NCI-H1105 treated with DMSO at 0.1 percent for 48 hours (cell line): ENCODE data around the gene PTGER1.

Experiments
- DNase-seq: peaks from one replicate; lab custom pipeline; 2025; lab: John Stamatoyannopoulos, UW

The PTGER1 gene

GRCh38 chr19:14441041-14441938, 33.9 kb downstream of the PTGER1 start:
- DNase-seq = no peak

GRCh38 chr19:14440049-14440448, 35.1 kb downstream of the PTGER1 start:
- DNase-seq = no peak

- DNase-seq = no peak
Observed at GRCh38 chr19:14439014-14439413, 36.1 kb downstream of the PTGER1 start.

DNA sequence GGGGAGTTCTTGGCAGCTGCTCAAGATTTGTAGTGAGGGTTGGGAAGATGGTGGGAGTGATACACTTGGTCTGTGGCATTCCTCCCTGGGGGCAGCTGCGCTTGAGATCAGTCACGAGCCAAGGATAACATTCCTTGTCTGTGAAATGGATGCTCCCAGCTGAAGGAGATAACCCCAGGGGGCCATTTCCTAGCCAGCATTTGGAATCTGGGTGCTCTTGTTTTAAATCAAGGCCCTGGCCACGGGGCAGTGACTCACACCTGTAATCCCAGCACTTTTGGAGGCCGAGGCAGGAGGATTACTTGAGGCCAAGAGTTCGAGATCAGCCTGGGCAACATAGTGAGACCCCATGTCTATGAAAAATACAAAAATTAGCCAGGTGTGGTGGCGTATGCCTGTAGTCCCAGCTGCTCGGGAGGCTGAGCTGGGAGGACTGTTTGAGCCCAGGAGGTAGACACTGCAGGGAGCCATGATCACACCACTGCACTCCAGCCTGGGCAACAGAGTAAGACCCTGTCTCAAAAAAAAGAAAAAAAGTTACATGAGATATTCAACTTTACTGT, 37.5 kb downstream of the PTGER1 start:
- no peak for DNase-seq

DNA sequence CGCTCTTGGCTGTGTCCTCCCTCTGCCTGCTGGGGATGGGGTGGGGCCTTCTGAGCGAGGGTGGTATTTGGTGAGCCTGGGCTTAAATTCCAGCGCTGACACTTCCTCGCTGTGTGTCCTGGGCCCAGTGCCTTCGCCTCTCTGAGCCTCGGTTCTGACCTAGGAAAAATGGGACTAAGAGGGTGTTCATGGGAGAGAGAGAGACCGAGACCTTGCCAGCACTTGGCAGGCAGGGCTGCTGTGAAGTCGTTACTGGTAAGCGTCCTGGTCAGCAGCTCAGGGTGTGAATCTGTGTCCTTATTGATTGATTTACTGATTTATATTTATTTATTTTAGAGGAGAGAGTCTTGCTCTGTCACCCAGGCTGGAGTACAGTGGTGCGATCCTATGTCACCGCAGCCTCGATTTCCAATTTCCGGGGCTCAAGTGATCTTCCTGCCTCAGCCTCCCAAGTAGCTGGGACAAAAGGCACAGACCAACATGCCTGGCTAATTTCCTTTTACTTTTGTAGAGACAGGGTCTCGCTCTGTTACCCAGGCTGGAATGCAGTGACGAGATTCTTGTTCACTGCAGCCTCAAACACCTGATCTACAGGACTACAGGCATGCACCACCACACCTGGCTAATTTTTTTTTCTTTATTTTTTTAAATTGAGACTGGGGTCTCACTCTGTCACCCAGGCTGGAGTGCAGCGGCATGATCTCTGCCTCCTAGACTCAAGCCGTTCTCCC, 39.7 kb downstream of the PTGER1 start:
- no peak for DNase-seq

GRCh38 chr19:14434543-14435319, 40.4 kb downstream of the PTGER1 start:
- no peak for DNase-seq

- DNase-seq = peak; percentile 84
Observed at GRCh38 chr19:14433554-14434501, 41.3 kb downstream of the PTGER1 start.

GRCh38 chr19:14432791-14433553, 42.2 kb downstream of the PTGER1 start, which contains the start of gene PKN1:
Gene PKN1, plus strand, starts transcription at chr19:14433306. Its CDS starts 216 bp downstream, at chr19:14433522.
- DNase-seq = peak; percentile 54

DNA sequence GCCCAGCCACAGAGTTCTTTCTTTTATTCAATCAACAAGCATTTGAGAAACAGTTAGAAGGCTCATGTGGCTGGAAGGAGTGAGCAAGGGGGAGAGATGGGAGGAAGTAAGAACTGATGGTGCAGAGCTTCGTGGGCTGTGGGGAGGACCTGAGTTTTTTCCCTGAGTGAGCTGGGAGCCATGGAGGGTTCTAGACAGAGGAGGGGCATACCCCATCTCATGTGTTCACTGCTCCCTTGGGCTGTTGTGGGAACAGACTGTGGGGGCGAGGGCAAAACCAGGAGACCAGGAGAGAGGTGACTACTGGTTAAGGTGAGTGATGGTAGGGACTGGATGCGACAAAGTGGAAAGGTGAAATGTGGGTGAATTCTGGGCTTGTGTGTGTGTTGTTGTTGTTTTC, 44.4 kb downstream of the PTGER1 start:
- DNase-seq = no peak

- no peak for DNase-seq
Observed at GRCh38 chr19:14428882-14429416, 46.2 kb downstream of the PTGER1 start.

DNA sequence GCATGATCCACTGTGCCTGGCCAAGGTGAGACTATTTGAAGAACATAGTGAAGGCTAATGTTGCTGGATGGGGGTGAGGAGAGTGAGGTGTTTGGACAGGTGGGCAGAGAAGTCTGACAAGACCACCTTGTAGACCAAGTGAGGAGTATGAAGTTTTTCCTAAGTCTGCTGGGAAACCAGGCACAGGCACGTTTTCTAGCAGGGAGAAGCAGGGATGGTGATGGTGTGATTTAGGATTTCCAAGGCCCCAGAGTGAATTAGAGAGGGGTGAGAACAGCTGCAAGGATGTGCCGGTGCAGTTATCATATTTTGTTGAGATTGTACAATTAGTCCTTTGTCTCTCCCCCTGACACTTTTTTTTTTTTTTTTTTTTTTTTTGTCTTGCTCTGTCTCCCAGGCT, 47.7 kb downstream of the PTGER1 start:
- DNase-seq = no peak

DNA sequence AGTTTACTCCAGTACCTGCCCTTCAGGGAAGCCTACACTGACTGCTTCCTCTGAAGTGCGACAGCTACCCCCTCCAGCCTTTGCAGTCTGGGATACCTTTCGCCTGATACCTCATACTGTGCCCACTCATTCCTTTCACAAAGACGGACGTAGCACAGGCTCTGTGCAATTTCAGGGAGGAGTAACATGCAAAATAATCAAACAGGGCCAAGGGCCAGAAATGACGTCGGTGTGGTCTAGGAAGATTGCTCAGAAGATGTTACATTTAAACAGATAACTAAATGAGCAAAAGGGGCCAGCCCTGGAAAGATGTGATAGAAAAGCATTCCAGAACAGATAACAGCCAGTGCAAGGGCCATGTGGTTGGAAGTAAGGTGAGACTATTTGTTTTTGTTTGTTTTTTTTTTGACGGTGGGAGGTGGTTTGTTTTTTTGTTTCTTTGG, 49.4 kb downstream of the PTGER1 start:
- DNase-seq = no peak
